Measurements from ENCODE around the gene PPP6R3. TPM values are rescaled to one million over a fixed set of nuclear protein-coding genes. Genes with fewer than 3 reads are reported as not detected.

PPP6R3 gene
- total and polyA plus RNA-seq, 10 of the 15 experiments (the other 5 are each of a cell fraction or from before 2014, with no cell fraction given): 12.4 to 123 (median 74.1) TPM

DNA sequence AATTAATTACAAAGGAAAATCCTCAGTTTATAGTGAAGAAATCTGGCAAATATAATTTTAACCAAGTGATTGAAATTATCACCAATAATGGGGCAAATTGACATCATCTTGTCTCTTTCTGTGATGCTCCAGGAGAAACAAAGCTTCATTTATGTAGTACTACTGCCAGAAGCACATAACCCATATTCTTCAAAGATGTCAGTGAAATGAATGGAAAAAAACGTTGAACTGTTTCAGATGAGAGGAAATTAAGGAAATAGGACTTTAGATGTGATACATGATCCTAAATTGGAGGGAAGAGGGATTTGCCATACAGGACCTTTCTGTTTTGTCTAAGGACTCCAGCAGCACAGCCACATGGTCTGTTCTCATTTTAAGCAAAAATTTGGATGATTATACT, 57.6 kb downstream of the PPP6R3 start (continued):
- no peak for TF ChIP-seq TBL1XR1 (IDR thresholded peaks at IDR 0.05; ENCODE audit: low read depth, low read length)
- no peak for TF ChIP-seq IKZF1 (conservative IDR thresholded peaks at IDR 0.05)
- TF ChIP-seq IKZF2 (IDR thresholded peaks at IDR 0.05): no peak
- no peak for TF ChIP-seq ZBTB11 (CRISPR knock-in tag; IDR thresholded peaks at IDR 0.05)
- no peak for TF ChIP-seq NBN (IDR thresholded peaks at IDR 0.05)
- TF ChIP-seq ZNF217 (IDR thresholded peaks at IDR 0.05): no peak
- TF ChIP-seq TCF7 (IDR thresholded peaks at IDR 0.05; ENCODE audit: borderline replicate concordance): no peak

DNA sequence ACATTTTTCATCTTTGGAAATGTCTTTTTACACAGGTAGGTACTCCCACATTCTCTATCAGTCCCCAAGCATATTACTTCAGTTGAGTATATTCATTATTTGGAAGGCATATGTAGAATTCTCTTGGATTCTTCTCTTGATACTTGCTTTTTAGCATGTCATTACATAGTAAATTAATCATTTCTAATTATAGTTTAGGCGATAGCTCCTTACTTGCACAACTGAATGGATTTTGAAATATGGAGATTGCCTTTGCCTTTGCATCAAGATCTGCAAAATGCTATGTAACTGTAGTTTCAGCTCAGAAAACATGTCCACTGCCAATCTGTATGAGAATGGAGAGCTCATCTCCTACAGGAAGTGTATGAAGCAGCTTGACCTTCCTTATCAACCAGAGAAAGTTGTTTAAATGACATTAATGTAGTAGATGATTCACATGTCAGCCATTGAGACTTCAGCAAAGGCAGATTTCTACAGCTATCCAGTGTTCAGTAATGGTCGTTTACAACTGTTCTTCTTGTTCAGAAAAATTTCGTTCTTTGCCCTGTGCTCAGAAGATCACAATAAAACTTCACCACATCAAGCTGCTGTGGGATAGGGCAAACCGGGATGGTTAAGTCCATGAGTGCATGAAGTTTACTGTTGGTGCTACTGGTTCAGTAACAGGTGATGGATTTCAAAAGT, 61.6 kb downstream of the PPP6R3 start:
- Histone ChIP-seq H3K36me3 (ENCODE audit: control insufficient read depth in 2 of 2, insufficient read depth in 2 of 2, low read length in 1 of 2) (peaks cover 11 to 43% of the 10 kb centered on the region in 2 experiments), H3K27me3 (replicated peaks in 1 of 2; ENCODE audit: control insufficient read depth in 2 of 2, insufficient read depth in 2 of 2, low read length in 1 of 2) (no peaks in the 10 kb centered on the region), H4K20me1 (ENCODE audit: control insufficient read depth, insufficient read depth) (no peaks in the 10 kb centered on the region; the same call in none of the 2 replicates), H3K4me1 (ENCODE audit: control insufficient read depth, insufficient read depth, low read length) (no peaks in the 10 kb centered on the region; the same call in 1 of the 2 replicates), H3K79me2 (ENCODE audit: control insufficient read depth, insufficient read depth, low read length) (peaks cover 17% of the 10 kb centered on the region), H3K4me2 (ENCODE audit: control insufficient read depth, insufficient read depth) (no peak overlapping the region), H3K27ac (ENCODE audit: control insufficient read depth, insufficient read depth) (no peak overlapping the region), H3K4me3 (no peak overlapping the region), H3K9ac (ENCODE audit: control insufficient read depth, insufficient read depth, low read length) (no peak overlapping the region), H3K9me3 (replicated peaks; ENCODE audit: control insufficient read depth, insufficient read depth, low read length) (no peaks in the 10 kb centered on the region), H2AFZ (ENCODE audit: control insufficient read depth, low read depth, low read length) (no peak overlapping the region)
- ChIA-PET SMC1A (ENCODE audit: uncharacterized antibody, unreplicated experiment) (interaction anchor here (1.0 to 2.5 kb wide), 7 partner anchors 9 to 60 kb away, joined by 3 to 11 read pairs (median 5); no protein-coding TSS in a partner anchor), POLR2A (no interaction called here), RAD21 (ENCODE audit: unreplicated experiment) (no interaction called here), CTCF (no interaction called here)
- WGBS (ENCODE audit: insufficient coverage, insufficient replicate concordance, low lambda C conversion rate, missing lambda C conversion rate): 86% methylated on average over 4 of the region's 4 CpGs
- no peak for DNase-seq (ENCODE audit: low read depth, low spot score)
- no TSS peak for BruUV-seq (replicated peaks)
- in situ Hi-C loops (cut with MboI): no loop called here
- intact Hi-C loops (cut with micrococcal nuclease; ENCODE audit: unreplicated experiment): no loop called here
- ATAC-seq: no peak
- FAIRE-seq: no peak
- TF ChIP-seq, protein P1, sequence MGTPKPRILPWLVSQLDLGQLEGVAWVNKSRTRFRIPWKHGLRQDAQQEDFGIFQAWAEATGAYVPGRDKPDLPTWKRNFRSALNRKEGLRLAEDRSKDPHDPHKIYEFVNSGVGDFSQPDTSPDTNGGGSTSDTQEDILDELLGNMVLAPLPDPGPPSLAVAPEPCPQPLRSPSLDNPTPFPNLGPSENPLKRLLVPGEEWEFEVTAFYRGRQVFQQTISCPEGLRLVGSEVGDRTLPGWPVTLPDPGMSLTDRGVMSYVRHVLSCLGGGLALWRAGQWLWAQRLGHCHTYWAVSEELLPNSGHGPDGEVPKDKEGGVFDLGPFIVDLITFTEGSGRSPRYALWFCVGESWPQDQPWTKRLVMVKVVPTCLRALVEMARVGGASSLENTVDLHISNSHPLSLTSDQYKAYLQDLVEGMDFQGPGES (IDR thresholded peaks at IDR 0.05): no peak
- TF ChIP-seq HSF1 (IDR thresholded peaks at IDR 0.05; ENCODE audit: low read depth, low read length) (no peak), KLF5 (IDR thresholded peaks at IDR 0.05; ENCODE audit: partially characterized antibody) (no peak), ZNF207 (IDR thresholded peaks at IDR 0.05; ENCODE audit: borderline replicate concordance) (no peak), RFX5 (IDR thresholded peaks at IDR 0.05; ENCODE audit: low read depth, low read length) (no peak), SIX5 (IDR thresholded peaks at IDR 0.05; ENCODE audit: low read depth, low read length, severe bottlenecking) (no peak), IKZF2 (IDR thresholded peaks at IDR 0.05) (no peak)
- TF ChIP-seq, protein P2, sequence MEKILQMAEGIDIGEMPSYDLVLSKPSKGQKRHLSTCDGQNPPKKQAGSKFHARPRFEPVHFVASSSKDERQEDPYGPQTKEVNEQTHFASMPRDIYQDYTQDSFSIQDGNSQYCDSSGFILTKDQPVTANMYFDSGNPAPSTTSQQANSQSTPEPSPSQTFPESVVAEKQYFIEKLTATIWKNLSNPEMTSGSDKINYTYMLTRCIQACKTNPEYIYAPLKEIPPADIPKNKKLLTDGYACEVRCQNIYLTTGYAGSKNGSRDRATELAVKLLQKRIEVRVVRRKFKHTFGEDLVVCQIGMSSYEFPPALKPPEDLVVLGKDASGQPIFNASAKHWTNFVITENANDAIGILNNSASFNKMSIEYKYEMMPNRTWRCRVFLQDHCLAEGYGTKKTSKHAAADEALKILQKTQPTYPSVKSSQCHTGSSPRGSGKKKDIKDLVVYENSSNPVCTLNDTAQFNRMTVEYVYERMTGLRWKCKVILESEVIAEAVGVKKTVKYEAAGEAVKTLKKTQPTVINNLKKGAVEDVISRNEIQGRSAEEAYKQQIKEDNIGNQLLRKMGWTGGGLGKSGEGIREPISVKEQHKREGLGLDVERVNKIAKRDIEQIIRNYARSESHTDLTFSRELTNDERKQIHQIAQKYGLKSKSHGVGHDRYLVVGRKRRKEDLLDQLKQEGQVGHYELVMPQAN (conservative IDR thresholded peaks at IDR 0.05): no peak
